Esophagus muscularis mucosa (tissue), 4 donors: Measurements from ENCODE around the gene THRA.

Experiments used
- CTCF ChIP-seq, 3 experiments: fragments of 200-600 bp in 2 of 3; fragments of 450-650 bp in 1 of 3; sonication (generic) in 2 of 3; IDR thresholded peaks; one replicate each; pipeline ENCODE4 v1.5.1; 2017 to 2019; ENCODE audit warnings: antibody characterized with exemption in 3 of 3, mild to moderate bottlenecking in 2 of 3, moderate library complexity in 1 of 3
- EP300 ChIP-seq: sonication (generic); formaldehyde crosslinking; IDR thresholded peaks from one replicate; pipeline ENCODE4 v1.6.1; 2017; ENCODE audit warnings: antibody characterized with exemption
- POLR2A ChIP-seq: fragments of 450-650 bp; IDR thresholded peaks from one replicate; pipeline ENCODE4 v1.6.1; 2017; ENCODE audit warnings: antibody characterized with exemption, moderate library complexity, mild to moderate bottlenecking, low read depth
- POLR2AphosphoS5 ChIP-seq, 2 donors: sonication (generic); formaldehyde crosslinking; IDR thresholded peaks; one replicate each; pipeline ENCODE4 v1.6.1; 2017; ENCODE audit warnings: antibody characterized with exemption in 2 of 2

DNA sequence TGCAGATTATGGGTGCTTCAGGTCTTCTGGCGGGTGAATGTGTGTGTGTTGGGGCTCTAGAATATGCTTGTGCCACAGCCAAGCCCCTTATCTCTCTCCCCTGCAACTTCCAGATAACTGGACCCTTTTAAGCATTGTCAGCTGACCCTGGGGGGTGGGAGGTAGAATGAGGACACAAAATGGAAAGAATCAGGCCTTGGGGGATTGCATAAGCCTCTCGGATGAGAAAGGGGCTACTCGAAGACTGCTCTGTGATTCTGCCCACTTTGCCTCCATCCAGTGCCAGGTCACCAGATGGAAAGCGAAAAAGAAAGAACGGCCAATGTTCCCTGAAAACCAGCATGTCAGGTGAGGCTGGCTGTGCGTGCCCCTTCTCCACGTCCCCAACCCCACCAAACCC, 13.8 kb downstream of the THRA start:
- TF ChIP-seq CTCF (IDR thresholded peaks at IDR 0.05) (no peak), POLR2A (no peak), POLR2AphosphoS5 (IDR thresholded peaks at IDR 0.05) (no peak), EP300 (no peak)
